Ovary (tissue), 9 donors: ENCODE data around the gene ST3GAL4. TPM values are rescaled to one million over a fixed set of nuclear protein-coding genes. Genes with fewer than 3 reads are reported as not detected.

ENCODE experiments used
- DNase-seq, 5 donors: peaks; one replicate each; pipeline ENCODE4 v3.0.0-alpha.2; 2019 to 2020
- H3K27ac ChIP-seq, 2 donors: fragments of 200-600 bp; one replicate each; pipeline versions ENCODE4 v1.5.1 to v1.8.0; 2019 to 2022
- H3K27me3 ChIP-seq: fragments of 200-600 bp; one replicate; pipeline ENCODE4 v1.8.0; 2022
- H3K36me3 ChIP-seq: fragments of 200-600 bp; sonication (generic); one replicate; pipeline ENCODE4 v1.5.1; 2019
- H3K4me1 ChIP-seq: one replicate; pipeline ENCODE4 v1.8.1; 2013; ENCODE audit warnings: mild to moderate bottlenecking, moderate library complexity; ENCODE audit not compliant: insufficient read depth
- H3K4me3 ChIP-seq: fragments of 200-600 bp; sonication (generic); one replicate; pipeline ENCODE4 v1.5.1; 2017
- H3K9me3 ChIP-seq, 2 donors: fragments of 200-600 bp in 1 of 2; sonication (generic) in 1 of 2; one replicate each; pipeline versions ENCODE4 v1.5.1 to v1.8.1; 2013 to 2019; ENCODE audit warnings: mild to moderate bottlenecking in 1 of 2, moderate library complexity in 1 of 2
- CTCF ChIP-seq, 3 donors: fragments of 450-650 bp in 2 of 3; fragments of 200-600 bp in 1 of 3; IDR thresholded peaks; one replicate each; pipeline versions ENCODE4 v1.5.1 to v1.8.0; 2016 to 2022; ENCODE audit warnings: antibody characterized with exemption in 3 of 3, mild to moderate bottlenecking in 1 of 3
- EP300 ChIP-seq: sonication (generic); formaldehyde crosslinking; IDR thresholded peaks from one replicate; pipeline ENCODE4 v1.6.1; 2017; ENCODE audit warnings: antibody characterized with exemption
- POLR2A ChIP-seq: fragments of 450-650 bp; IDR thresholded peaks from one replicate; pipeline ENCODE4 v1.6.1; 2017; ENCODE audit warnings: antibody characterized with exemption, mild to moderate bottlenecking, moderate library complexity
- WGBS, 3 donors: extraction: QIAGEN DNeasy Blood & Tissue Kit in 1 of 3; methylation state at CpG; one replicate each; pipeline versions ENCODE4 v1.1.5 to v1.1.7; 2013 to 2017; 5-methylcytosine and 5-hydroxymethylcytosine counted together
- intact Hi-C, 4 donors: fragments of 100-400 bp; cut with DNase I; formaldehyde crosslinking; loops; one replicate each; pipeline versions ENCODE4 v1.11.0 to v1.15.1; 2022 to 2023
- polyA plus RNA-seq, 2 donors: library from polyadenylated mRNA; stranded (reverse); fragments of 200-250 nt in 1 of 2; fragments of 350-450 nt in 1 of 2; fragmentation: Illumina TruSeq in 1 of 2; extraction: RNeasy Lipid Tissue Mini Kit (QIAGEN cat#74804) in 1 of 2; gene quantifications; one replicate each; pipeline ENCODE4 v1.2.3, GENCODE V29; 2013 to 2014
- total RNA-seq, 7 donors: library from RNA; depleted of rRNA in 2 of 7; stranded (reverse); fragments of >200 nt in 2 of 7; fragmentation: NEBNext Ultra II Directional in 3 of 7; extraction: Animal tissue kit (Norgen Biotek cat#: 25700) in 3 of 7; gene quantifications; one replicate each; pipeline versions ENCODE4 v1.1.0 to v1.2.4, GENCODE V29; 2016 to 2023
- donor health status: DM: no; HTN: no; CAD: no; lungs with moderate emphysema.
- donor health status: DM: no; HTN: no; CAD: no.
- donor health status: Bipolar disorder and iron deficiency.
- donor health status: DM: yes; HTN: yes; CAD: no.
- donor health status: DM: no; HTN: no; CAD: no.
- donor health status: DM: yes; HTN: yes; CAD: no.

The ST3GAL4 gene
- total and polyA plus RNA-seq, 9 donors, result 75.8 to 300 (median 120) TPM

DNA sequence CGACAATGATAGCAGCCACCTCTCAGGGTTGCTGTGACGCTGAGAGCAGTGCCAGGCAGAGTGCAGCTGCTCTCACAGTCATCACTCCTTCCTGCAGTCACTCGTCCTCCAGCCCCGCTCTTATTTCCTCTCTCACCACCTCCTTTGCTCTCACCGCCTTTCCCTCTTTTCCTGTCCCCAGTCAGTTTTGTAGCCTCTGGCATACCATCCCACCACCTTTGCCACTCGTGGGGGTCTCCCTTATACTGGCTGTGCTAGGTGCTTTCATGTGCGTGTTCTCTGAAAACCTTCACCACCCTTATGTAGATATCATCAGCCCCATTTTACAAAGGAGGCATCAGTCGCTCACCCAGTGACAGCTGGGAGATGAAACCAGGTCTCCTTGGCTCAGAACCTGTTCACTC, 19.3 kb upstream of the ST3GAL4 start:
- peak in 1 of 5 donors; percentile 17 for DNase-seq
- peaks cover 13% of the 10 kb centered on the region for H3K4me1 ChIP-seq
- intact Hi-C loops, result no loop called here

GRCh38 chr11:126336671-126337101, 18.8 kb upstream of the ST3GAL4 start:
- H3K9me3 ChIP-seq, result no peaks in the 10 kb centered on the region
- no peaks in the 10 kb centered on the region for H3K36me3 ChIP-seq
- intact Hi-C loops, result no loop called here
- H3K4me3 ChIP-seq, result no peak overlapping the region
- H3K4me1 ChIP-seq, result peaks cover 13% of the 10 kb centered on the region
- DNase-seq, result peak in 1 of 5 donors; percentile 24
- 69 to 82% (median 81%) methylated on average over 9 of the region's 9 CpGs for WGBS, 3 donors
- no peak overlapping the region for H3K27ac ChIP-seq
- no peak for TF ChIP-seq CTCF (IDR thresholded peaks at IDR 0.05)
- TF ChIP-seq EP300, result no peak
- no peak for TF ChIP-seq POLR2A
- no peaks in the 10 kb centered on the region for H3K27me3 ChIP-seq

More for the DNA sequence above, 19.3 kb upstream of the ST3GAL4 start:
- WGBS, 3 donors, result 77 to 85% (median 84%) methylated on average over 8 of the region's 8 CpGs
- no peaks in the 10 kb centered on the region for H3K36me3 ChIP-seq
- H3K4me3 ChIP-seq, result no peak overlapping the region
- no peaks in the 10 kb centered on the region for H3K27me3 ChIP-seq
- TF ChIP-seq POLR2A (no peak), EP300 (no peak), CTCF (IDR thresholded peaks at IDR 0.05) (no peak)
- no peaks in the 10 kb centered on the region for H3K9me3 ChIP-seq
- H3K27ac ChIP-seq, result no peak overlapping the region

DNA sequence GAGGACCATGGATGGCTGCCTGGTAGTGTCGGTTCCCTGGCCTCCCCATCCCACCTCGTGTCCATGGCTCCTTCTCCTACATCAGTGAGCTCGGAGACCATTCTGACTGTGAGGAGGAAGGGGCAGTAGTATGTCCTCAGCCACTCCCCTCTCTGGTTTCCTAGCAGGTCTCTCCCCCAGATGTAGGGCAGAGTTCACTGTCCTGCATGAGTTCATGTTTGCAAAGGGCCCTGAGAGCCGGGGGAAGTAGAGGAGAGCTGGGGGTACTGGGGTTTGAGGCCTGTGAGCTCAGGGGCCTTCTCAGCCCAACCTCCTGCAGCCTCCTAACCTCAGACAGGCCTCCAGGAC, 18.4 kb upstream of the ST3GAL4 start:
- TF ChIP-seq POLR2A (no peak), CTCF (IDR thresholded peaks at IDR 0.05) (no peak), EP300 (no peak)
- WGBS, 3 donors, result 58 to 74% (median 62%) methylated on average over 4 of the region's 4 CpGs
- DNase-seq, result peak in 1 of 5 donors; percentile 22
- Histone ChIP-seq H3K36me3 (no peaks in the 10 kb centered on the region), H3K27me3 (no peaks in the 10 kb centered on the region), H3K4me1 (peaks cover 11% of the 10 kb centered on the region), H3K9me3 (no peaks in the 10 kb centered on the region), H3K4me3 (no peak overlapping the region), H3K27ac (no peak overlapping the region)
- intact Hi-C loops, result no loop called here

GRCh38 chr11:126337474-126338241, 17.8 kb upstream of the ST3GAL4 start:
- no peaks in the 10 kb centered on the region for H3K27me3 ChIP-seq
- peaks cover 7% of the 10 kb centered on the region for H3K4me1 ChIP-seq
- no peak for TF ChIP-seq POLR2A
- TF ChIP-seq EP300, result no peak
- no peak for TF ChIP-seq CTCF (IDR thresholded peaks at IDR 0.05)
- 84 to 90% (median 85%) methylated on average over 15 of the region's 15 CpGs for WGBS, 3 donors
- peak in 1 of 5 donors; percentile 38 for DNase-seq
- intact Hi-C loops, result no loop called here
- no peak overlapping the region for H3K4me3 ChIP-seq
- H3K27ac ChIP-seq, result no peak overlapping the region
- no peaks in the 10 kb centered on the region for H3K9me3 ChIP-seq
- no peaks in the 10 kb centered on the region for H3K36me3 ChIP-seq
